IgD-negative memory B cell (primary cell): ENCODE measurements around the gene PDZD2. TPM values are rescaled to one million over a fixed set of nuclear protein-coding genes. Genes with fewer than 3 reads are reported as not detected.

ENCODE experiments used
- H3K27ac Mint-ChIP-seq, 3 donors: one replicate each; pipeline ENCODE4 v1.8.0; 2020 to 2022; ENCODE audit warnings: mild to moderate bottlenecking in 3 of 3, mixed read lengths in 3 of 3, moderate library complexity in 1 of 3
- H3K27me3 Mint-ChIP-seq: one replicate; pipeline ENCODE4 v1.8.0; 2021; ENCODE audit warnings: mixed read lengths
- H3K36me3 Mint-ChIP-seq: one replicate; pipeline ENCODE4 v1.8.0; 2020; ENCODE audit warnings: mild to moderate bottlenecking, mixed read lengths
- H3K4me1 Mint-ChIP-seq, 3 donors: one replicate each; pipeline ENCODE4 v1.8.0; 2020 to 2022; ENCODE audit warnings: mixed read lengths in 3 of 3, mild to moderate bottlenecking in 1 of 3
- H3K4me3 Mint-ChIP-seq, 4 donors: one replicate each; pipeline ENCODE4 v1.8.0; 2020 to 2022; ENCODE audit warnings: mild to moderate bottlenecking in 4 of 4, mixed read lengths in 4 of 4, moderate library complexity in 3 of 4
- H3K9me3 Mint-ChIP-seq, 3 donors: one replicate each; pipeline ENCODE4 v1.8.0; 2020 to 2021; ENCODE audit warnings: mixed read lengths in 3 of 3, mild to moderate bottlenecking in 1 of 3
- polyA plus RNA-seq: library from polyadenylated mRNA; unstranded; fragments of 300-500 nt; fragmentation: Illumina TruSeq; gene quantifications from one replicate; pipeline ENCODE4 v1.2.3, GENCODE V29; 2021

Gene PDZD2
- polyA plus RNA-seq, 1 donor from 2014 or later = 0.16 TPM

DNA sequence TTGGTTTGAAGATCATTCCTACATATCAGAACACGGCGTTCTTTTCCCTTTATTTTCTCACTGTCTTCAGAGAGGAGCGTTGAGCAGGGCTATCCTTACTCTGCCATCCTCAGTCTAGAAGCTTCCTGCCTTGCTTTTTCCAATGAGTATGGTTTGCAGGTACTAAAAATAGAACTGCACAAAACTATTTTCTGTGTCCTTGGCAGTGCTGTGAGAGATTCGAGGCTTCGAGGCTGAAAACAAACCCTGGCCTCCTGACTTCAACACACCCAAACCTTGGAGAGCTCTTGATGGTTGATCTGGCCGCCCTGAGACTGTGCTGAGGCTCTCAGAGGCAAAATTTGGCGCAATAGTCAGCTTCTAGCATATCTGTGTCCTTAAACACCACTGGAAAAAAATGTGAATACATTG, 456.3 kb downstream of the PDZD2 start:
- Mint-ChIP-seq H3K36me3 (peaks cover 4% of the 10 kb centered on the region), H3K4me1 (peaks cover 0 to 4% (median 3%) of the 10 kb centered on the region in 3 donors), H3K9me3 (no peaks in the 10 kb centered on the region), H3K4me3 (no peak overlapping the region), H3K27me3 (no peaks in the 10 kb centered on the region), H3K27ac (no peak overlapping the region)

- H3K4me1 Mint-ChIP-seq = peaks cover 0 to 4% (median 3%) of the 10 kb centered on the region in 3 donors
- peak overlapping the region in 2 of 3 donors; percentile 0 to 71 for H3K27ac Mint-ChIP-seq
- no peak overlapping the region for H3K4me3 Mint-ChIP-seq
- no peaks in the 10 kb centered on the region for H3K9me3 Mint-ChIP-seq
- no peaks in the 10 kb centered on the region for H3K27me3 Mint-ChIP-seq
- peaks cover 3% of the 10 kb centered on the region for H3K36me3 Mint-ChIP-seq
These were observed 458.1 kb downstream of the PDZD2 start for GRCh38 chr5:32096891-32097595.

DNA sequence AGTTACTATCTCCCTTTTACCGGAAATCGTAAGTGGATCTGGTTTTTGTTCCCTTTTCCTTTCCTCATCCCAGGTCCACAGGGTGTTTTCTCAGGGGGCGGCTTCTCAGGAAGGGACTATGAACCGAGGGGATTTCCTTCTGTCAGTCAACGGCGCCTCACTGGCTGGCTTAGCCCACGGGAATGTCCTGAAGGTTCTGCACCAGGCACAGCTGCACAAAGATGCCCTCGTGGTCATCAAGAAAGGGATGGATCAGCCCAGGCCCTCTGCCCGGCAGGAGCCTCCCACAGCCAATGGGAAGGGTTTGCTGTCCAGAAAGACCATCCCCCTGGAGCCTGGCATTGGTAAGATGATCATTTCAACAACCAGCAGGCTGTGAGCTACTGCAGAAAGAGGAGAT, 459.4 kb downstream of the PDZD2 start:
- H3K27me3 Mint-ChIP-seq = no peaks in the 10 kb centered on the region
- no peaks in the 10 kb centered on the region for H3K9me3 Mint-ChIP-seq
- H3K36me3 Mint-ChIP-seq = peaks cover 5% of the 10 kb centered on the region
- no peak overlapping the region for H3K4me3 Mint-ChIP-seq
- H3K4me1 Mint-ChIP-seq = peaks cover 0 to under 1% (median under 1%) of the 10 kb centered on the region in 3 donors
- no peak overlapping the region for H3K27ac Mint-ChIP-seq

GRCh38 chr5:32098890-32099310, 460.0 kb downstream of the PDZD2 start:
- Mint-ChIP-seq H3K4me1 (no peaks in the 10 kb centered on the region), H3K27ac (no peak overlapping the region), H3K9me3 (no peaks in the 10 kb centered on the region)

DNA sequence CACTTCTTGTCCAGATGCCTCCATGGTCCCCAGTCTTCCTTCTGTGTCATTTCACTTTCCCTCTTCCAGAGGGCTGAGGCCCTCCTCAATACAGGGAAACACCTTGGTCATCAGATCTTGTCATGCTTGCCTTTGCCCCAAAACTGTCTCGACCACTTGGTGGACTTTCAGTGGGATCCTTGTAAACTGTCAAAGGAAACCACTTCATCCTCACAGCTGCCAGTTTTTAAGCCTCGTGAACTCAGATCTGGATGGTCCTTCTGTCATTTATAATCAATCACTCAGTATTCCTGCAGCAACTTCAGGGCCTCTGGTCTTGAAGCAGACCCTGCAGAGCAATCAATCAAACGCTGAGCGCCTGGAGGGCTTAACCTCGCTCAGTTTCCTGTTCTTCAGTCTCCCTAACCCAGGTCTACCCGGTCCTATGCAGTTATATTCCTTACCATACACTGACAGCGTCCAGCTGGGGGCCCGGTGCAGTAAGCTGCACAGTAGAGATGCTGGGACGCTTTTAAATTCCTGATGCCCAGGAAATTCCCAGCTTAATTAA, 460.6 kb downstream of the PDZD2 start:
- no peaks in the 10 kb centered on the region for H3K9me3 Mint-ChIP-seq
- peaks cover 5% of the 10 kb centered on the region for H3K36me3 Mint-ChIP-seq
- H3K27me3 Mint-ChIP-seq = no peaks in the 10 kb centered on the region
- no peak overlapping the region for H3K4me3 Mint-ChIP-seq
- no peaks in the 10 kb centered on the region for H3K4me1 Mint-ChIP-seq
- no peak overlapping the region for H3K27ac Mint-ChIP-seq

More at GRCh38 chr5:32098890-32099310, 460.0 kb downstream of the PDZD2 start:
- Mint-ChIP-seq H3K36me3 (peaks cover 5% of the 10 kb centered on the region), H3K27me3 (no peaks in the 10 kb centered on the region), H3K4me3 (no peak overlapping the region)

DNA sequence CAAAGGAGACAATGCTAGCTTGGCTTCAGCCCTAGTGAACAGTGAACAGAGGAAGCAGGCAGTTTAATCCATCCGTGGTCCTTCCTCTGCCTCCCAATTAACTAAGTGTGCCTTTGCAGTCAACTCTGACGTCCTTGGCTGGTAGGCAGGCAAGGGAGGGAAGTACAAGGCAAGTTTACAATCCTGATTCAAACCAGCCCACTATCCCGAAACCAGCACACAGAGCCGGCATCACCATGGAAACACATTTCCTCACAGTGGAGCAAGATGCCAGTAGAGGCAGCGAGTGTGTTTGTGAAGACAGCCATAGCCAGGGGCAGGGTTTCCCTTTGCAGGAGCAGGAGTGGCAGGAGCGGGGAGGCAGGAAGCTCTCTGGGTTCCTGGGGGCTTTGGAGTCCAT, 461.3 kb downstream of the PDZD2 start:
- Mint-ChIP-seq H3K36me3 (peaks cover 6% of the 10 kb centered on the region), H3K4me3 (no peak overlapping the region), H3K27me3 (no peaks in the 10 kb centered on the region), H3K4me1 (no peaks in the 10 kb centered on the region), H3K27ac (no peak overlapping the region), H3K9me3 (no peaks in the 10 kb centered on the region)

DNA sequence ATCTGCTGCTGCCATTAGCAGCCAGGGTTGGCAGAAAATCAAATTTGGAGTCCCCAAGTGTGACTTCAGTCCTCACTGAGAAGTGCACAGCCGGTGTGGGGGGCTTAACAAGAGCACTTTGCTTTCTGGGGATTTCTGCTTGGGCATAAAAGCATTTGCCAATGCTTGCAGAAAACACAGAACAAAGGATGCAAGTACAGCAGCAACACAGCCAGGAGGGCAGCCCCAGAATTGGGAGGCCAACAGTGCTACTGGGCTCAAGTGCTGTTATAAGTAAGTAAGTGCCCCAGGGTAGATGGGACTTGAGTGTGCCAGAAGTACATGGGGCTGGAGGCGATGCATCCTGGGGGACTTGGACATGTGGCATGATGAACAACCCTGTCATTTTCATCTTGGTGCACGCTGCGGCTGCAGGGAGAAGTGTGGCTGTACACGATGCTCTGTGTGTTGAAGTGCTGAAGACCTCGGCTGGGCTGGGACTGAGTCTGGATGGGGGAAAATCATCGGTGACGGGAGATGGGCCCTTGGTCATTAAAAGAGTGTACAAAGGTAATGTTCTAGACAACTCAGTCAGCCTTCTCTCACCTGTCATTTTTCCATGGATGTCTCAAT, 461.9 kb downstream of the PDZD2 start:
- peaks cover 6% of the 10 kb centered on the region for H3K36me3 Mint-ChIP-seq
- H3K9me3 Mint-ChIP-seq = no peaks in the 10 kb centered on the region
- no peak overlapping the region for H3K27ac Mint-ChIP-seq
- H3K4me3 Mint-ChIP-seq = no peak overlapping the region
- no peaks in the 10 kb centered on the region for H3K4me1 Mint-ChIP-seq
- H3K27me3 Mint-ChIP-seq = no peaks in the 10 kb centered on the region

DNA sequence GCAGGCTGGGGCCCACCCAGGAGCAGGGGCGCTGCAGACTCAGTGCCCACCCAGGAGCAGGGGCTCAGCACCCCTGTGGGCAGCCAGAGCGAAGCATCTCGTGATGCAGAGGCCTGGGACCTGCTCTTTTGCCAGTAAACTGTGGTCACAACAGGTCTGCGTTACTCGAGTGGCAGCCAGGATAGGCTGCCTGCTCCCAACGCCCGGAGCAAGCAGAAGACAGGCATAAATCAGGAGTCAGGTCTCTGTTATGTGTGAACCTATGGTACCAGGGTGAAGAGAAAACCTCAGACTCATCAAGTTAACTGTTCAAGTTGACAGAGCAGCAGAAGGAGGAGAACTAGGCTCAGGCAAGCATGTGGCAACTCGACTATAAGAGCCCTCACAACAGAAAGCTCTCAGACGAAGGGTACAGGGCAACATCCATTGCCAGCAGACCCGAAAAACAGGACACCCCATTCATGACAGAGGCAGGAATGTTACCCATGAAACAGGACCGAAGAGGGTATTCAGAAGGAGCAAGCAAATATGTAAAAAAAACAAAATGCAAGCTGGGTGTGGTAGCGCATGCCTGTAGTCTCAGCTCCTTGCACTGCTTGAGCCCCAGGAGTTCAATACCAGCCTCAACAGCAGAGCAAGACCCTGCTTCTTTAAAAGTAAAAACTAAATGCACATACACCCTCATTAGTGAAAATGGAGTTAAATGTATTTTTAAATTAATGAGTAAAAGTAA, 463.5 kb downstream of the PDZD2 start:
- Mint-ChIP-seq H3K27ac (peak overlapping the region in 1 of 3 donors; percentile 65), H3K9me3 (no peaks in the 10 kb centered on the region), H3K4me1 (no peaks in the 10 kb centered on the region), H3K36me3 (peaks cover 6% of the 10 kb centered on the region), H3K4me3 (no peak overlapping the region), H3K27me3 (no peaks in the 10 kb centered on the region)

GRCh38 chr5:32103521-32103920, 464.6 kb downstream of the PDZD2 start:
- H3K4me1 Mint-ChIP-seq = no peaks in the 10 kb centered on the region
- H3K4me3 Mint-ChIP-seq = no peak overlapping the region
- H3K36me3 Mint-ChIP-seq = peaks cover 6% of the 10 kb centered on the region
- no peak overlapping the region for H3K27ac Mint-ChIP-seq
- H3K27me3 Mint-ChIP-seq = no peaks in the 10 kb centered on the region
- no peaks in the 10 kb centered on the region for H3K9me3 Mint-ChIP-seq

- Mint-ChIP-seq H3K27ac (no peak overlapping the region), H3K4me3 (no peak overlapping the region), H3K4me1 (no peaks in the 10 kb centered on the region), H3K27me3 (no peaks in the 10 kb centered on the region), H3K36me3 (peaks cover 8% of the 10 kb centered on the region), H3K9me3 (no peaks in the 10 kb centered on the region)
These were observed 468.4 kb downstream of the PDZD2 start for GRCh38 chr5:32107291-32107690.

DNA sequence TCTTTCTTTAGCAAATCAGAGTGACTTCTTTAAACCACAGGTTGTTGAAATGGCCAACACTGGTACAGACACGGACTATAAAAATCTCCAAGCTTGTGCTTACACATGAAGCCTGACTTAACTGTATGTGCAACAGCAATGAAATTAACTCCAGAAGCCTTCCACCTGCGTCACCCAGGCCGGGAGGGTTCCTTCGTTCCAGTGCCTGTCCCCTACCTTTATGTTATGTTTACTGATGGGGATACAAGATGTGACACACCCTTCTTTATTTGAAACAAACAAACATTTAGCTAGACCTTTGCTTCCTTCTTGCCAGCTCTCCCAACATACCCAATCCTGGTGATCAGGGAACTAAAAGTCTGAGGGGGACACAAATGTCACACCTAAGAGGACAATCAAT, 469.2 kb downstream of the PDZD2 start:
- Mint-ChIP-seq H3K4me3 (no peak overlapping the region), H3K36me3 (peaks cover 6% of the 10 kb centered on the region), H3K27ac (peak overlapping the region in 1 of 3 donors; percentile 3), H3K4me1 (no peaks in the 10 kb centered on the region), H3K9me3 (no peaks in the 10 kb centered on the region), H3K27me3 (no peaks in the 10 kb centered on the region)

- Mint-ChIP-seq H3K9me3 (no peaks in the 10 kb centered on the region), H3K36me3 (peaks cover 6% of the 10 kb centered on the region), H3K27ac (no peak overlapping the region), H3K4me1 (no peaks in the 10 kb centered on the region), H3K27me3 (no peaks in the 10 kb centered on the region), H3K4me3 (no peak overlapping the region)
These were observed 470.3 kb downstream of the PDZD2 start for GRCh38 chr5:32109236-32109635.

DNA sequence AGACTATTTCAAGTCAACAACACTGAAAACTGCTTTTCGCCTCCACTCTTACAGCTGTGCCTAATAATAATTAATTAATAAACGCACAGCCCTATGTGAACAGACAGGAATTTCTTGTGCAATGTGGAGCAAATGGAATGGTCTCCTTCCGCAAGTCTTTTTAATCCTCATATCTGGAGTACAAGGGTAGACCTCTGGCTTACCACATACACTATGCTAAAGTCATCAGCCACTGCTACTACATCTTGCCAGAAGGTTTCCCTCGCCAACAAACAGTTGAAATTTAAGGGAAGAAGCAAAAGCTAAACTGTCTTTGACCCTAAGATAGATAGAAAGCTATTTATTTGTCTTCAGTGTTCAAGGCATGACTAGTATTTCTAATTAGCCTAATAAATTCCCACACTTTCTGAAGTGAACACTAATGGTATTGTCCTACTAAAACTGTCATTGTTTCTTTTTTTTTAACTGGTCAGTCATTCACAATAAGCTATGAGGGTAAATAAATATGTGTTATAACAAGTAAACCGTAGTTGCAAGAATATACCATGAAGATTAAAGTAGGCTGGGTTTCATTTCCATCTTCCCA, 471.3 kb downstream of the PDZD2 start:
- Mint-ChIP-seq H3K27me3 (no peaks in the 10 kb centered on the region), H3K4me3 (no peak overlapping the region), H3K27ac (no peak overlapping the region), H3K9me3 (no peaks in the 10 kb centered on the region), H3K4me1 (no peaks in the 10 kb centered on the region), H3K36me3 (peaks cover 5% of the 10 kb centered on the region)

DNA sequence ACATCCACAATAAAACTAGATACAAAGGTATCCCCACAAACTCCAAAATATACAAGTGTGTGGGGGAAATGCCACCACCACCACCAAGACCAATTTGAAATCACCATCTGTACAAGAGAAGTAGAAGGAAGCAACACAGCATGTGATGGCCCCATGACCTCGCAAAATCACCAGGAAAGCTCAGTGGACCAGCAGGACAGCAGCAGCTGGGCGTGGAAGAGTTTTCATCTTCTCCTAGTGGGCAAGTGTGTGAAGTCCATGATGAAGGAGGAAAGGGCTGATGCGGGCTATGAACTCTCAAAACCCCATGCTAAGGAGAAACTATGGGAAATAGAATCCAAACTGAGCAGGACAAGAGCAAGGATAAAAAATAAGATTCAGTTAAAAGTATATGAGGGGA, 477.1 kb downstream of the PDZD2 start:
- Mint-ChIP-seq H3K27ac (no peak overlapping the region), H3K36me3 (peaks cover 4% of the 10 kb centered on the region), H3K9me3 (no peaks in the 10 kb centered on the region), H3K4me3 (no peak overlapping the region), H3K27me3 (no peaks in the 10 kb centered on the region), H3K4me1 (peaks cover 2 to 4% (median 2%) of the 10 kb centered on the region in 3 donors)
